GM23338 (cell line): ENCODE measurements around the gene TNNT3. TPM values are rescaled to one million over a fixed set of nuclear protein-coding genes. Genes with fewer than 3 reads are reported as not detected.

Experiments
- EZH2phosphoT487 ChIP-seq: fragments of 200-600 bp; sonication (generic); IDR thresholded peaks from one replicate; pipeline ENCODE4 v1.8.1; 2018; ENCODE audit warnings: antibody characterized with exemption; ENCODE audit not compliant: unreplicated experiment
- REST ChIP-seq: IDR thresholded peaks from one replicate; pipeline ENCODE4 v1.6.1; 2018; ENCODE audit warnings: antibody characterized with exemption; ENCODE audit not compliant: unreplicated experiment
- ZNF331 ChIP-seq: fragments of 250-450 bp; sonication (Bioruptor Pico); IDR thresholded peaks from 2 replicates; pipeline ENCODE4 v1.5.0; 2020; ENCODE audit warnings: low read depth, mild to moderate bottlenecking, moderate library complexity
- ZNF462 ChIP-seq: fragments of 250-450 bp; sonication (Bioruptor Pico); IDR thresholded peaks from 2 replicates; pipeline ENCODE4 v1.5.0; 2020; ENCODE audit warnings: mild to moderate bottlenecking, moderate library complexity
- polyA plus RNA-seq: library from polyadenylated mRNA; unstranded; fragments of >200 nt; fragmentation: Nextera tagmentation; extraction: Ambion mirVana; gene quantifications from 2 replicates; pipeline ENCODE4 v1.2.1, GENCODE V29; 2016
- total RNA-seq: library from RNA; depleted of rRNA; stranded (reverse); fragments of >200 nt; shearing (Covaris generic); gene quantifications from 2 replicates; pipeline ENCODE4 v1.2.3, GENCODE V29; 2014

The TNNT3 gene
- total and polyA plus RNA-seq, 2 experiments from 2014 or later = not detected

GRCh38 chr11:1912289-1912878, 7.1 kb upstream of the TNNT3 start (continued):
- TF ChIP-seq ZNF462 (CRISPR knock-in tag) (no peak), EZH2phosphoT487 (no peak), ZNF331 (no peak), REST (no peak)
